ENCODE measurements around the gene ITM2B.

Gene ITM2B

DNA sequence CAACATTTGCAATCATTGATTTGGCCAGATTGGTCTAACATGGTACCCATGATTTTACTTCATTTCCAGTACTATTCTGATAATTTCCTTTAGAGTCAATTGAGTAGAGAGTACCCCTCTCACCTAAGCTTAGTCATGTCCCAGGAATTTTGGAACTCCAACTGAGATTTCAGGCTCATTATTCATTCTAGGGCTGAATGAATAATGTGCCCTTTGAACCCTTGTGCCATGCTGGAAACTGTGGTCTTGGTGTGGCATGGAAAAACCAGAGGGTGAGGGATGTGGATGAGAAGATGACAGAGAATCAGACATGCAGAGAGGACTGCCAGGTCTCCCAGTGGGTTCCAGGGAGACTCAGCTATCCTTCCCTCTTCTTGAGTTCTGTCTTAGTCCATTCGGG is 30.2 kb downstream of the ITM2B start:
- no peak for DNase-seq

DNA sequence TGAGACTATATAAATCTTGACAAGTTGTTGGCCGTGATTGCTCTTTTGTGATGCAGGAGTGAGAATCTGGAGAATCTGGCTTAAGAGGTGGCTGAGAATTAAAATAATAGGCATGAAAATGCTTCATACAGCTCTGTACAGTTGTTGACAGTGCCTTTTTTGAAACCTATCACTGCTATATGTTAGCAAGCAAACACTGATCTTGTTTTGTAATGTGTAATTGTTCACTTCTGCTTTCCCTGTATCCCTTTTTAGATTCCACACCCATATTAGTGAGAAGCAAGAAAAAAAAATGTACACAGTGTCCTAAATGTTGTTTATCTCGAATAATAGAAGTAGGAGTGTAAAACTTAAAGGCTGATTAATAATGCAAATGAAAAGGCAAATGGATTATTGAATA is 31.1 kb downstream of the ITM2B start:
- DNase-seq, result no peak

- no peak for DNase-seq
Measured at GRCh38 chr13:48265217-48265815, 32.3 kb downstream of the ITM2B start.

DNA sequence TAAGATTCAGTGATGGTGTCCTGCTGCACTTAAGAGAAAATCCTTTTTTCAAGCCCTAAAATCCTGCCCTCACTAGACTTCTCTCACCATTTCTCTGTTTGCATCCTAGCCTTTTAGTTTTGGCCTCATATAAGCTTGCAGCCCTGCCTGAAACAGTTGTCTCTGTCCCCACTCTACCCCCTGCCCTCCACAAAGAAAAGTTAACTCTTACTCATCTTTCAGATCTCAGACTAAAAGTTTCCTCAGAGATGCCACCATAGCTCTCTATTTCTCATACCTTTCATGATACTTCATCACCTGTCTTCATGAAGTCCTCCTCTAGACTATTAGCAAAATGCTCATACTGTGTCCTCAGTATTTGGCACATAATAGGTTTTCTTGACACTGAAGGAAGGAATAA is 33.1 kb downstream of the ITM2B start:
- no peak for DNase-seq

DNA sequence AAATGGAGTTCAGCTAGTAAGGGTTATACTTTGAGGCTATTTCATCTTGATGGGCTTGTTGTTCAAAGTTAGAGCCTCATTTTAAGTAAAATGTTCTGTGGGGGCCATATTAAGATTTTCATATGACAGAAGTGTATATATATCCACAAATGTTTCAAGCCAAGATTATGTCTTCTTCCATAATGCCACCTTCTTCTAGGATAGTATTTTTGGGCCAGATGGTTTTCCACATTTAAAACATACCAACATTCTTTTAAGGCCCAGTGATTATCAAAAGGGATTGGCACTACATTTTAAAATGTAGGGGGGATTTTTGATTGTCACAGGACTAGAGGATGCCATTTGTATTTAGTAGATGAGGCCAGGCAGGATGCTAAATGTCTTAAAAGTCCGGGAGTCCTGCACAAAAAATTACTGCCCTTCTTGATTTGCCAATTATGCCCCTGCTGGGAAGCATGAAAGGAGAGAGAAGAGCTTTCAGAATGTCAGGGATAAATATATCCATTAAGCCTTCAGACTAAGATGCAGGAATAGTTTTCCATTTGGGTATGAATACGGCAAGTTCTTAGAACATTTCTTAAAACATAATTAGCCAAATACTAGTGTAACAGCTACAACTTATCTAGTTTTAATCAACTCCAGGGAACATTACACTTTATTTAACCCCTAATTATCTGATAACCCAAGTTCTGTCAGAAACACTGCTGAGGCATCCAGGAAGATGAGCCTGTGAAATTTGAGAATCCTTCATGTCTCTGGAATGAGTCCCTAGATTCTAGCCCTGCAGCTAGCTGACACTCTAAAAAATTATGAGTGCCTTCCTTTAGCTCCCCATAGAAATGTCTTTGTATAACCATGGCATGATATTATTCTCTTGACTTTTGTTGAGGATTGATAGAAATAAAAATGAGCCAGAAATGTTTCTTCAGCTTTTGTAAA is 34.0 kb downstream of the ITM2B start:
- DNase-seq, result no peak

DNA sequence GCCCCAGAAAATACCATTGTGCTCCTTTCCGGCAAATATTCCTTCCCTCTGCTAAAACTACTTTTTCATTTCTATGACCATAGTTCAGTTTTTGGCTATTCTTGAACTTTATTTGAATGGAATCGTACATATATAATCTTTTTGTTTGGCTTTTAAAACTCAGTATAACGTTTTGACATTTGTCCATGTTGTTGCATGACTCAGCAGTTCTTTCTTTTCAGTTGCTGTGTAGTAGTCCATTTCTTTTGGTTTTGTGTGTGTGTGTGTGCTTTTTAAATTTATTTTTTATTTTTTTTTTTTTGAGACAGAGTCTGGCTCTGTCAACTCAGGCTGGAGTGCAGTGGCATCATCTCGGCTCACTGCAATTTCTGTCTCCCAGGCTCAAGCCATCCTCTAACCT is 35.0 kb downstream of the ITM2B start:
- DNase-seq, result no peak

GRCh38 chr13:48273346-48273745 is 40.3 kb downstream of the ITM2B start:
- DNase-seq, result no peak

DNA sequence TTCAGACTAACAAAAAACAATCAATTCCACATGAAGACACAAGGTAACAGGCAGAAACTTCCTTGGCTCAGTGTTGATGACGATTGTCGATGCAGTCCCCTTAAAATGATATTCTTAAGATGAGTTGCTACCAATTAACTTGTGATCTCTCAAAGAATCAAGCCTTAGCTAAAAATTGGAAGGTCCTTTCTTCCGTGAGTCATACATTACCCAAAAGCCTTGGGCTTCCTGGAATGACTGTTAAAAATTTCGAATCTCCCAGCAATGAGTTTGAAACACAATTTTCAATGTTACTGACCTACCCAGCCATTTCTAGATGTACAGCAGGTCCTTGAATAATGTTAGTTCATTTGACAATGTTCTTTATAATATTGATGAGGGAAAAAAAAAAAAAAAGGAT is 42.5 kb downstream of the ITM2B start:
- DNase-seq, result no peak

DNA sequence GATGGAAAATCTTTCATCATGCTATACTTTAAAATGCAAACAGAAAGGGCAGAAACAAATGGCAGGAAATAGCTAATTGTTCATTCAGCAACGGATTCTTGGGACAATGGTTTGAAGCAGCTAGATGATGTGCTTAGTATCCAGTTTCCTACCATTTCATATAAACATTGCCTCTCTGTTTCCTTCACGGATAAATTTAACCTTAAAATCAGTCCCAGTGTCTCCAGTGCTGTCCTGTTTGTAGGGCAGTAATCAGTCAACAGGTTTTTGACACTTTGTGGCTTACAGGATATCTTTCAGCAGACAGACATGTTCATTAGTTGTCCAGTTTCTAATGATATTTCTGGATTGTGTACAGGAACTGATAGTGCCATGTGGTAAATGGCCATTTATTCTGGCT is 45.8 kb downstream of the ITM2B start:
- DNase-seq, result no peak

DNA sequence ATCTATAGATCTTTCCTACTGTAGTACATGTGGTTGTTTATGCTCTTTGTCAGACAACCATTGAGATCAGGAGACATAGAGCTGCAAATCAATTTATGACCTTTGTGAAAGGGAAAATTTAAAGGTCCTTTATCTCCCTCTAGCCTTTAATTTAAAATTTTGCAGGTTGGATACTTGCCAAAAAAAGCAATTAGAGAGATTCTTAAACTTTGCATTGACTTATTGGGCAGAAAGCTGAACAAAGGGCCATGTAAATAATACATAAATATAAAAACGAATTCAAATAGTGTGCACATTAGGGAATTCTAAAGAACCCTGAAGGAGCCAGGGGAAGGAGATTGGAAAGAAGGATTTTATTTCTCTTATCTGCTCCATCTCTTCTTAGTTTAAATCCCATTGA is 48.5 kb downstream of the ITM2B start:
- no peak for DNase-seq

DNA sequence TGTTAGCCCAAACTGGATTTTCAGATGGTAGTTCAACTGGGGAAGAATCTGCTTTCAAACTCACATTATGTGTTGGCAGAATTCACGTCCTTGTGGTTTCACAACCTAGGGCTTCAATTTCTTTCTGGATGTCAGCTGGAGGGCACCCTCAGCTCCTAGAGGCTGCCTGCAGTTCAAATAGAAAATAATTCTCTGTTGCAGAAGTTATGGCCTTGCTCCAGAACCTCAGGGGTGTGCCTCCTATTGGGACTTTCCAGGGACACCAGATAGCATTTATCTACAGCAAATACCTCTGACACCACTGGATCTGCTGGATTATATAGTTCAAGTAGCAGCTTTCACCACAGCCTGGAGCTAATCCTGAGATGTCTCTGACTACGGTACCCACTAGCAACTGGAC is 58.7 kb downstream of the ITM2B start:
- no peak for DNase-seq

- DNase-seq, result no peak
Measured at GRCh38 chr13:48292650-48293049, 59.6 kb downstream of the ITM2B start.

DNA sequence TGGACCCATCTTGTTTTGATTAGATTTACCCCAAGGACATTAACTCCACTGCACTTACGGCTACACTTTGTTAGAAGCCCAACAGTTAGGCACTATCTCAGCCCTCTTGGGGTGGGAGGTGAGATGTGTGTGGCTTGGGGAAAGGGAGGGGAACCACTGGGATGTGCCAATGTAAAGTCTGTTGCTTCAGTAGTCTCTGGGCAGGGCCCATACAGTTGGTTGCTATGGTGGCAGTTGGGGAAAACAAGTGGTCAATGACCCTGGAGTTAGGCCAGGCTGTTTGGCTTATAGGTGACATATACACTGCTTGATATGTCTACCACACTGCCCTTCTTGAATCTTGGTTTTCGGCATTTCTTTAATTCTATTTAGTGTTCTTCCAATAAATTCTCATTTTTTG is 61.6 kb downstream of the ITM2B start:
- DNase-seq, result no peak

- DNase-seq, result no peak
Measured at GRCh38 chr13:48295271-48295670, 62.3 kb downstream of the ITM2B start.

- no peak for DNase-seq
Measured at GRCh38 chr13:48296528-48296927, 63.5 kb downstream of the ITM2B start.

- no peak for DNase-seq
Measured at GRCh38 chr13:48297131-48297786, 64.3 kb downstream of the ITM2B start.

- no peak for DNase-seq
Measured at GRCh38 chr13:48299591-48299990, 66.6 kb downstream of the ITM2B start.

DNA sequence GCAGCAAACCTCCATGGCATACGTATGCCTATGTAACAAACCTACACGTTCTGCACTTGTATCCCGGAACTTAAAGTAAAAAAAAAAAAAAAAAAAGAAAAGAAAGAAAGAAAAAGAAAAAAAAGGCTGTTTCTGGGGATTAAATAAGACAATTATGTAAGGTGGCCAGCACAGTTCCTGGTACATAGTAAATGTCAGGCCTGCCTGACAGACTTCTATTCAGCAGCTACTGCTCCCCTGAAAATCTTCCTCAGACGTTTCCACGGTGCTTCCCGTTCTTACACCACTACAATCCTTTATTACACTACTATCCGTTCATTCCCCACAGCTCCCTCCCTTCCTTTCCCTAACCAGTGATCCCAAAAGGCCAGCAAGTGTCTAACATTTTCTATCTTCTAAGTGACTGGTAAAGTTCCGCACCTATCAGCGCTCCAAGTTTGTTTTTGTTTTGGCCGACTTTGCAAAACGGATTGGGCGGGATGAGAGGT is 69.9 kb downstream of the ITM2B start:
- no peak for DNase-seq

DNA sequence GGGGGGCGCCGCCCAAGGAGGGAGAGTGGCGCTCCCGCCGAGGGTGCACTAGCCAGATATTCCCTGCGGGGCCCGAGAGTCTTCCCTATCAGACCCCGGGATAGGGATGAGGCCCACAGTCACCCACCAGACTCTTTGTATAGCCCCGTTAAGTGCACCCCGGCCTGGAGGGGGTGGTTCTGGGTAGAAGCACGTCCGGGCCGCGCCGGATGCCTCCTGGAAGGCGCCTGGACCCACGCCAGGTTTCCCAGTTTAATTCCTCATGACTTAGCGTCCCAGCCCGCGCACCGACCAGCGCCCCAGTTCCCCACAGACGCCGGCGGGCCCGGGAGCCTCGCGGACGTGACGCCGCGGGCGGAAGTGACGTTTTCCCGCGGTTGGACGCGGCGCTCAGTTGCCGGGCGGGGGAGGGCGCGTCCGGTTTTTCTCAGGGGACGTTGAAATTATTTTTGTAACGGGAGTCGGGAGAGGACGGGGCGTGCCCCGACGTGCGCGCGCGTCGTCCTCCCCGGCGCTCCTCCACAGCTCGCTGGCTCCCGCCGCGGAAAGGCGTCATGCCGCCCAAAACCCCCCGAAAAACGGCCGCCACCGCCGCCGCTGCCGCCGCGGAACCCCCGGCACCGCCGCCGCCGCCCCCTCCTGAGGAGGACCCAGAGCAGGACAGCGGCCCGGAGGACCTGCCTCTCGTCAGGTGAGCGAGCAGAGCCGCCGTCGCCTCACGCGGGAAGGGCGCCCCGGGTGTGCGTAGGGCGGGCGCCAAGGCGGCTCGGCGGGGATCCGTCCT is 70.5 kb downstream of the ITM2B start, which contains the start of gene RB1:
RB1 (plus strand) TSS at position 393 of the 784 bp plus-strand sequence; CDS start at position 555, 162 bp downstream.
- peak; percentile 90 for DNase-seq

DNA sequence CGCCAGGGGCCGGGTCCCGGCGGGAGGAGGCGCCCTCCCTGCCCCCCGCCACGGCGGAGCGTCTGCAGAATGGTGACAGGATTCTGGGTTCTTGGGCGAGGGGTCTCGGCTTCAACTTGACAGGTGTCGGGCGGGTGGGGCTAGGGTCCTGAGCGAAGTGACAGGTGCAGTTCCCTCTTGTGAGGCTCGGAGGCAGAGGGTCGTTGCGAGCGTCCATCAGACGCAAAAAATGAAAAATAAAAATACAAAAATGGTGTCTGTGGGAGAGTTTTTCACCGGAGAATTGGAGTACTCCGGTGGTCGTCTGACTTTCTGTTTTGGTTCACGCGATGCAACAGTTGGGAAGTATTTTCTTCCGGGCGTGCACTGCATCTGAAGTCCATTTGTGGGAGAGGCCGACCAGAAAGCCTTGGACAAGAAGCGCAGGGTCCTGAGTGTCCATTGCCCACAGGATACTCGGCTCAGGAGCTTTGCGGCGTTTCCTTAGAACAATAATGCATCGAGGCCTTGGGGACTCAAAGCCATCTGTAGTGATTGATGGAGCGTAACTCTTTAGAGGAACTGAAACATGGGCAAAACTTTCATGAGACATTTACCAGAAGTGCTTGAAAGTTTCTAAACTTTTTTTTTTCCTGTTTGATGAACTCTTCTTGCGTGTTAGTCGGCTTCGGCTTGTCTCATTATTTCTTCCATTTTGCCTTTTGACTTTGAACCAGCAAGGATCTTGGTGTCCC is 71.3 kb downstream of the ITM2B start:
- DNase-seq, result peak; percentile 35

- DNase-seq, result no peak
Measured at GRCh38 chr13:48311223-48311622, 78.2 kb downstream of the ITM2B start.
